ENCODE results near the gene MAJIN. TPM values are rescaled to one million over a fixed set of nuclear protein-coding genes. Genes with fewer than 3 reads are reported as not detected.
"Not testable (repeated sequence)": the region's sequence is repeated elsewhere in the genome, so short reads cannot be mapped to it uniquely, and the experiment has no call there.

Gene MAJIN
- total and polyA plus RNA-seq, 10 of the 15 experiments (the other 5 are each of a cell fraction or from before 2014, with no cell fraction given), result 0.10 TPM; not detected in 9

- no peak overlapping the region for H3K9ac ChIP-seq (ENCODE audit: control insufficient read depth, insufficient read depth, low read length)
- ChIA-PET CTCF (interaction anchor here (1.0 kb wide), 1 partner anchor 8 kb away, joined by 4 read pairs; the partner anchor contains the start of gene BATF2), POLR2A (interaction anchor here (0.5 to 0.7 kb wide), 2 partner anchors 32 to 68 kb away, joined by 3 to 6 read pairs; no protein-coding TSS in a partner anchor), SMC1A (ENCODE audit: uncharacterized antibody, unreplicated experiment) (no interaction called here), RAD21 (ENCODE audit: unreplicated experiment) (no interaction called here)
- FAIRE-seq, result no peak
- no peaks in the 10 kb centered on the region for H3K27me3 ChIP-seq (replicated peaks in 1 of 2; ENCODE audit: control insufficient read depth in 2 of 2, insufficient read depth in 2 of 2, low read length in 1 of 2)
- 35% methylated on average over 6 of the region's 6 CpGs for WGBS (ENCODE audit: insufficient coverage, insufficient replicate concordance, low lambda C conversion rate, missing lambda C conversion rate)
- DNase-seq (ENCODE audit: low read depth, low spot score), result no peak
- H3K79me2 ChIP-seq (ENCODE audit: control insufficient read depth, insufficient read depth, low read length), result no peaks in the 10 kb centered on the region
- no peak overlapping the region for H3K4me3 ChIP-seq
- no peaks in the 10 kb centered on the region for H4K20me1 ChIP-seq (ENCODE audit: control insufficient read depth, insufficient read depth)
- no peak for ATAC-seq
- no peak overlapping the region for H3K4me2 ChIP-seq (ENCODE audit: control insufficient read depth, insufficient read depth)
- H3K9me3 ChIP-seq (replicated peaks; ENCODE audit: control insufficient read depth, insufficient read depth, low read length), result no peaks in the 10 kb centered on the region
- in situ Hi-C loops (cut with MboI), result no loop called here
- TF ChIP-seq HCFC1 (IDR thresholded peaks at IDR 0.05; ENCODE audit: low read length) (no peak), POLR2AphosphoS5 (IDR thresholded peaks at IDR 0.05; ENCODE audit: low read length) (no peak), MTA3 (IDR thresholded peaks at IDR 0.05; ENCODE audit: borderline replicate concordance, low read length) (no peak), MYC (IDR thresholded peaks at IDR 0.05; ENCODE audit: insufficient read depth, insufficient read length, insufficient replicate concordance, low read length, severe bottlenecking) (no peak), RUNX3 (IDR thresholded peaks at IDR 0.05; ENCODE audit: low read length) (no peak)
- H3K36me3 ChIP-seq (ENCODE audit: control insufficient read depth in 2 of 2, insufficient read depth in 2 of 2, low read length in 1 of 2), result no peaks in the 10 kb centered on the region
- H2AFZ ChIP-seq (ENCODE audit: control insufficient read depth, low read depth, low read length), result no peak overlapping the region
- BruUV-seq (replicated peaks), result no TSS peak
- intact Hi-C loops (cut with micrococcal nuclease; ENCODE audit: unreplicated experiment), result no loop called here
- peaks cover 13% of the 10 kb centered on the region for H3K4me1 ChIP-seq (ENCODE audit: control insufficient read depth, insufficient read depth, low read length)
- no peak overlapping the region for H3K27ac ChIP-seq (ENCODE audit: control insufficient read depth, insufficient read depth)
These were observed 16.3 kb upstream of the MAJIN start for GRCh38 chr11:64987998-64988854.

- FAIRE-seq; DNase-seq (ENCODE audit: low read depth, low spot score); H3K4me1 ChIP-seq (ENCODE audit: control insufficient read depth, insufficient read depth, low read length); H3K4me3 ChIP-seq; ATAC-seq; intact Hi-C loops (cut with micrococcal nuclease; ENCODE audit: unreplicated experiment); H3K27me3 ChIP-seq (replicated peaks in 1 of 2; ENCODE audit: control insufficient read depth in 2 of 2, insufficient read depth in 2 of 2, low read length in 1 of 2); H3K9me3 ChIP-seq (replicated peaks; ENCODE audit: control insufficient read depth, insufficient read depth, low read length); H3K36me3 ChIP-seq (ENCODE audit: control insufficient read depth in 2 of 2, insufficient read depth in 2 of 2, low read length in 1 of 2); CTCF ChIA-PET; in situ Hi-C loops (cut with MboI); BruUV-seq (replicated peaks); H3K79me2 ChIP-seq (ENCODE audit: control insufficient read depth, insufficient read depth, low read length); H2AFZ ChIP-seq (ENCODE audit: control insufficient read depth, low read depth, low read length); H3K9ac ChIP-seq (ENCODE audit: control insufficient read depth, insufficient read depth, low read length); H3K4me2 ChIP-seq (ENCODE audit: control insufficient read depth, insufficient read depth); H3K27ac ChIP-seq (ENCODE audit: control insufficient read depth, insufficient read depth); POLR2A ChIA-PET; RAD21 ChIA-PET (ENCODE audit: unreplicated experiment); H4K20me1 ChIP-seq (ENCODE audit: control insufficient read depth, insufficient read depth): not testable (repeated sequence)
- SMC1A ChIA-PET (ENCODE audit: uncharacterized antibody, unreplicated experiment), result interaction anchor here (1.1 kb wide), 1 partner anchor 135 kb away, joined by 3 read pairs; no protein-coding TSS in a partner anchor
- 40% methylated on average over 5 of the region's 5 CpGs for WGBS (ENCODE audit: insufficient coverage, insufficient replicate concordance, low lambda C conversion rate, missing lambda C conversion rate)
These were observed 11.4 kb upstream of the MAJIN start for GRCh38 chr11:64983339-64983738.
